Right lobe of liver (tissue), 6 donors: ENCODE results near the gene TRIOBP. TPM values are rescaled to one million over a fixed set of nuclear protein-coding genes. Genes with fewer than 3 reads are reported as not detected.
A peak's percentile ranks its signal among the peaks of the same experiment; 100 is the strongest.

Experiments used
- ATAC-seq, 4 donors: fragments of 200-7000 bp; cut with Tn5 transposase; one replicate each; pipeline ENCODE4 v1.9.1; 2020; ENCODE audit warnings: mild to moderate bottlenecking in 4 of 4, moderate library complexity in 4 of 4
- DNase-seq, 3 donors: peaks; one replicate each; pipeline ENCODE4 v3.0.0-alpha.2; 2020
- H3K27ac ChIP-seq, 3 donors: fragments of 200-600 bp; one replicate each; pipeline ENCODE4 v1.8.0; 2022
- H3K27me3 ChIP-seq, 2 donors: fragments of 200-600 bp; one replicate each; pipeline ENCODE4 v1.8.0; 2022
- H3K36me3 ChIP-seq, 4 donors: fragments of 200-600 bp; sonication (generic) in 1 of 4; one replicate each; pipeline versions ENCODE4 v1.5.1 to v1.8.0; 2017 to 2022; ENCODE audit warnings: control low read depth in 1 of 4
- H3K4me1 ChIP-seq, 4 donors: fragments of 200-600 bp; sonication (generic) in 1 of 4; one replicate each; pipeline versions ENCODE4 v1.5.1 to v1.8.0; 2017 to 2022; ENCODE audit warnings: control low read depth in 1 of 4
- H3K4me3 ChIP-seq, 3 donors: fragments of 200-600 bp; one replicate each; pipeline ENCODE4 v1.8.0; 2022
- H3K9me3 ChIP-seq, 4 donors: fragments of 200-600 bp; sonication (generic) in 1 of 4; one replicate each; pipeline versions ENCODE4 v1.5.1 to v1.8.0; 2017 to 2022; ENCODE audit warnings: control low read depth in 1 of 4
- CTCF ChIP-seq, 4 donors: fragments of 200-600 bp in 3 of 4; fragments of 450-650 bp in 1 of 4; IDR thresholded peaks; one replicate each; pipeline versions ENCODE4 v1.5.1 to v1.8.0; 2016 to 2022; ENCODE audit warnings: antibody characterized with exemption in 4 of 4, mild to moderate bottlenecking in 2 of 4
- POLR2A ChIP-seq: fragments of 450-650 bp; IDR thresholded peaks from one replicate; pipeline ENCODE4 v1.6.1; 2017; ENCODE audit warnings: antibody characterized with exemption, mild to moderate bottlenecking
- WGBS: methylation state at CpG from one replicate; pipeline ENCODE4 v1.1.6; 2018; ENCODE audit warnings: low coverage, low lambda C conversion rate; ENCODE audit not compliant: insufficient coverage; ENCODE audit errors: missing lambda C conversion rate; 5-methylcytosine and 5-hydroxymethylcytosine counted together
- intact Hi-C, 2 donors: fragments of 100-400 bp; cut with DNase I; formaldehyde crosslinking; loops; one replicate each; pipeline versions ENCODE4 v1.11.2 to v1.14.1; 2022
- total RNA-seq, 6 experiments: library from RNA; depleted of rRNA in 2 of 6; stranded (reverse); fragments of >200 nt in 2 of 6; fragmentation: NEBNext Ultra II Directional in 3 of 6; extraction: Animal tissue kit (Norgen Biotek cat#: 25700) in 3 of 6; gene quantifications; one replicate each; pipeline versions ENCODE4 v1.1.0 to v1.2.4, GENCODE V29; 2016 to 2023
- donor health status: DM: no; HTN: yes; CAD: no.
- donor health status: DM: no; HTN: no; CAD: no.
- donor health status: DM: no; HTN: no; CAD: no.
- donor health status: DM: no; HTN: yes; CAD: no.
- donor health status: DM: no; HTN: yes; CAD: no.

TRIOBP gene
- total RNA-seq, 6 experiments from 2014 or later, result 11.7 to 22.8 (median 20.7) TPM

- intact Hi-C loops, result no loop called here
- Histone ChIP-seq H3K27ac (no peak overlapping the region), H3K4me3 (no peak overlapping the region), H3K4me1 (peaks cover 0 to 17% (median 8%) of the 10 kb centered on the region in 4 donors), H3K9me3 (no peaks in the 10 kb centered on the region), H3K27me3 (no peaks in the 10 kb centered on the region), H3K36me3 (peaks cover 0 to 12% (median 2%) of the 10 kb centered on the region in 4 donors)
- ATAC-seq (no peak), DNase-seq (no peak)
- WGBS, result 61% methylated on average over 6 of the region's 6 CpGs
- TF ChIP-seq CTCF (IDR thresholded peaks at IDR 0.05), result no peak
- TF ChIP-seq POLR2A, result no peak
Measured at GRCh38 chr22:37764622-37765021, 67.8 kb downstream of the TRIOBP start.

GRCh38 chr22:37765498-37765897 lies 68.7 kb downstream of the TRIOBP start:
- Histone ChIP-seq H3K27me3 (no peaks in the 10 kb centered on the region), H3K4me1 (peaks cover 0 to 8% (median 4%) of the 10 kb centered on the region in 4 donors), H3K27ac (no peak overlapping the region), H3K36me3 (peaks cover 0 to 10% (median 2%) of the 10 kb centered on the region in 4 donors), H3K4me3 (no peak overlapping the region), H3K9me3 (no peaks in the 10 kb centered on the region)
- 50% methylated on average over 1 of the region's 13 CpGs for WGBS
- no peak for DNase-seq
- ATAC-seq, result peak in 2 of 4 donors; percentile 11 to 59
- TF ChIP-seq POLR2A, result no peak
- TF ChIP-seq CTCF (IDR thresholded peaks at IDR 0.05), result no peak
- intact Hi-C loops, result no loop called here

GRCh38 chr22:37765953-37766576 lies 69.2 kb downstream of the TRIOBP start:
- Histone ChIP-seq H3K27ac (no peak overlapping the region), H3K27me3 (no peaks in the 10 kb centered on the region), H3K36me3 (peaks cover 0 to 10% (median 2%) of the 10 kb centered on the region in 4 donors), H3K4me3 (no peak overlapping the region), H3K9me3 (no peaks in the 10 kb centered on the region), H3K4me1 (peaks cover 0 to 2% (median 1%) of the 10 kb centered on the region in 4 donors)
- no peak for TF ChIP-seq CTCF (IDR thresholded peaks at IDR 0.05)
- no peak for TF ChIP-seq POLR2A
- ATAC-seq, result no peak
- DNase-seq, result no peak
- 31% methylated on average over 3 of the region's 8 CpGs for WGBS
- intact Hi-C loops, result no loop called here

- intact Hi-C loops, result no loop called here
- no peak for DNase-seq
- WGBS, result no CpG with 5 or more reads among the region's 3 CpGs
Measured at GRCh38 chr22:37768273-37768672, 71.4 kb downstream of the TRIOBP start.

More at GRCh38 chr22:37768273-37768672, 71.4 kb downstream of the TRIOBP start:
- Histone ChIP-seq H3K9me3 (no peaks in the 10 kb centered on the region), H3K27me3 (no peaks in the 10 kb centered on the region), H3K27ac (no peak overlapping the region), H3K36me3 (peaks cover 0 to 22% (median 9%) of the 10 kb centered on the region in 4 donors), H3K4me1 (no peaks in the 10 kb centered on the region), H3K4me3 (no peak overlapping the region)
- no peak for ATAC-seq
- TF ChIP-seq POLR2A (no peak), CTCF (IDR thresholded peaks at IDR 0.05) (peak in 1 of 4 donors; percentile 13)
